DMS53 treated with DMSO at 0.1 percent for 48 hours (cell line): ENCODE results near the gene ANAPC10.
"Not testable (repeated sequence)": the region's sequence is repeated elsewhere in the genome, so short reads cannot be mapped to it uniquely, and the experiment has no call there.

Experiments used
- DNase-seq: peaks from one replicate; lab custom pipeline; 2025; ENCODE audit not compliant: unreplicated experiment; lab: John Stamatoyannopoulos, UW

The ANAPC10 gene, protein sequence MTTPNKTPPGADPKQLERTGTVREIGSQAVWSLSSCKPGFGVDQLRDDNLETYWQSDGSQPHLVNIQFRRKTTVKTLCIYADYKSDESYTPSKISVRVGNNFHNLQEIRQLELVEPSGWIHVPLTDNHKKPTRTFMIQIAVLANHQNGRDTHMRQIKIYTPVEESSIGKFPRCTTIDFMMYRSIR

GRCh38 chr4:145097821-145098674 lies at the start of gene ANAPC10, which contains the start of gene ABCE1:
Gene ANAPC10 (minus strand): TSS chr4:145098196. CDS start chr4:145096099, 2,097 bp downstream.
Gene ABCE1 (plus strand): TSS chr4:145098311. CDS start chr4:145104413, 6,102 bp downstream.
- peak; percentile 88 for DNase-seq

- DNase-seq, result not testable (repeated sequence)
Measured at GRCh38 chr4:145136219-145136618, 38.2 kb upstream of the ANAPC10 start.

DNA sequence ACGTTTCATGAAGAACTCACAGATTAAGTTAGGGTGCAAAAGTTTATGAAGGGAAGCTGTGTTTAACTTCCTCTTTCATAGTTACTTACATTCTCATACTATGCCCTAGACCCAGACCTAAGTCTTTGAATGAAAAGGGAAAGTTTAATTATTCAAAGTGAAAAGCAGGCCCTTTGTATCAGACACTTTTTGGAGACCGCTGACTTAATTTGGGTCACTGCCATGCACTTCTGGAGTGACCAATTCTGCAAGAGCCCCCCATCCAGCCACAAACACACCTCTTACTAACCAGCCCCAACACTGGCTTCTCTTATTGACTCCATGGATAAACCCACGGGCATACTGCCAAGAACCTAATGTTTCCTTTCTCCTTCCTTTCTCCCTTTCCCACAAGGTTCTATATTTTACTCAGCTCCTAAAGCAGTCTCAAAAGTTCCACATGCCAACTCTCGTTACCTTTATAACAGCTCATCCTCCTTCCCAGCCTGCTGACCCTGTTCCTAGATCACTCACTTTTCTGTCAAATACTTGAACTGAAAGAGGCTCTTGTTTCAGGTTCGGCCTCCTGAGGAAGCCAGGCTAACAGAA lies 34.6 kb upstream of the ANAPC10 start:
- no peak for DNase-seq

- DNase-seq, result no peak
Measured at GRCh38 chr4:145131848-145132247, 33.9 kb upstream of the ANAPC10 start.

DNA sequence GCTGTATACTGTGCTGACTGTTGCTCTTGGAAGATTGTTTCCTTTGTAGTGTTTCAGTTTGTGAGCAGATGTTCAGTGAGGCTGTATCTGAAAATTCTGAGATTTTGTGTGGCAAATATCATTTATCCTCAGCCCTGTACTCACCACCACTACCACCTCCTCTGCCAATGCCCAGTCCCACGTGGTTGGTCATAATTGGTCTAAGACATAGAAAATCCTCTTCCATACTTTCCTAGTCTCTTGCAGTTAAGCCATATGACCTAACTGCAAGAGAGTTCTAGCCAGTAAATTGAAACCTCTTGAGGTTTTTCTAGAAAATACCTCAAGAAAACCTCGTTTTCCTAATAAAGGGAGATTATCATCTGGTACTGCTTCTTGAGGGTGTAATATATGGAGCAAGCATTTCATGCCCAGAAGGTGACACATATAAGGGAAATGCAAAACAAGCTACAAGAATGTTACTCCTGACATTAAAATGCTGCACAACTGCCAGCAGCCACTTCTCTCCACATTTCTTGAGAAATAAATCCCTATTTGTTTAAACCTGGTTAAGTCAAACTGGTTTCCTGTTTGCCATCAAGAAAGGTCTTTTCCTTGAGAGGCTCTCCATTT lies 32.9 kb upstream of the ANAPC10 start:
- DNase-seq, result no peak

GRCh38 chr4:145130130-145130529 lies 32.1 kb upstream of the ANAPC10 start:
- no peak for DNase-seq

DNA sequence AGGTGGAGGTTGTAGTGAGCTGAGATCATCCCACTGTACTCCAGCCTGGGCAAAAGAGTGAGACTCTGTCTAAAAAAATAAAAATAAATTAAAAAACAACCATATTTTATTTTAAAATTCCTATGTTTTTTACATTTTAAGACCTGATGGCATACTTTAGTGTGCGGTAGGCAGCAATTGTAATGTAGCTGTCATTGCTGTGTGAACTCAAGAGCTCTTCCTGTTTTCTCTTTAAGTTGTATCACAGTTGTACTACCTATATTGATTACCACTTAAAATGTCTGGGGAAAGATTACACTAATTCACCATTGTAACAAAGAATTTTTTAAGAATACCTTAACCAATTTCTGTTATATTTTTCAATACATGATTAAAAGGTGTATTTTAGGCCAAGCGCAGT lies 27.4 kb upstream of the ANAPC10 start:
- no peak for DNase-seq

GRCh38 chr4:145108128-145108527 lies 10.1 kb upstream of the ANAPC10 start:
- DNase-seq, result no peak

DNA sequence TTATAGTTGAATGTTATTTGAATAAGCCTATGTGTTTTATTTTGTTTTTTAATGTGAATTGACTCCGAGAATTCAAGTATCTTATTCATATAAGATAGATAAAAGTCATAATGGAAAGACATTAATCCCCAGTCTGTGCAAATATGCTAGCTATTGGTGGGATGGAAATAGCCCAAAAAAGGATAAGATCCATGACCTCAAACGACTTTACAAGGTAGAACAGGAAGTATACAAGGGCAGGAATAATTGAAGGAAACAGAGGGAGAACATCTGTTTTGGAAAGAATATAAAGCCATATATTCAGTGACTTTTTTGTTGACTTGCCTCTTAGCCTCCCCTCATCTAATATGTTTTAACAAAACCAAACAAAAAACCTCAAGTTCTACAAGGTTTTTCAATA lies 9.1 kb upstream of the ANAPC10 start:
- DNase-seq, result peak; percentile 1

- DNase-seq, result no peak
Measured at GRCh38 chr4:145103496-145103895, 5.5 kb upstream of the ANAPC10 start.

- no peak for DNase-seq
Measured at GRCh38 chr4:145102619-145103018, 4.6 kb upstream of the ANAPC10 start.

DNA sequence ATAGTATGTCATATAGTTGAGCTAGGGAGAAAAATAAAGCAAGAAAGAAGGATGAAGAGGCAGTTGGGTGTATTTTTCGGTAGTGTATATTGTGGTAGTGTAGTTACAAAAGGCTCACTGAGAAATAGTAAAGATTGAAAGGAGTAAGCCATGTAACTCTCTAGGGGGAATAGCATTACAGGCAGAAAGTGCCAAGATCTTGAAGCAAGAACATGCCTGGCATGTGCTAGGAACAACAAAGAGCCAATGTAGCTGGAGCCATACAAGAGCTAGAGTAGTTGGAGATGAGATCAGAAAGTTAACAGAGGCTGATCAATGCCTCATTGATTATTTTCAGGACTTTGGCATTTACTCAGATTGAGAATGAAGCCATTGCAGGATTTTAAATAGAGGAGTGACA lies 3.1 kb upstream of the ANAPC10 start:
- DNase-seq, result no peak

DNA sequence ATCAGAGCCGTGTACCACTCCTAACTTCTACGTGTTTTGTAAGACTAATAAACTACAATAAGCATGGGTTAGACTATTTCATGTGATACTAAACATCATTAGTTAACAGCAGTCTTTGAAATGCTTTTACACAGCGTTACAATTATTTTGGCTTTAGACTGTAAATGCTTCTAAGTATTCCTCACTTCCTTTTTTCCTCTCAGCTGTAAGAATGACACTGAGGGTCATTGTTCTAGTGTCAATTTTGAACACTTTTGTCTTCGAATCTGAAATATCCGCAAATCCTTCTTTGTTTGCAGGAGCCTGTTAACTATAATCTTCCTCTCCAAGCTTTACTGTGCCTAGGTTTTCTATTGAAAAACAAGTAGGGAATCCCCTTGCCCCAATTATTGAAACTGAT lies 1.7 kb upstream of the ANAPC10 start:
- DNase-seq, result no peak

- peak; percentile 3 for DNase-seq
Measured at GRCh38 chr4:145098675-145099037, 660 bp upstream of the ANAPC10 start.

- DNase-seq, result peak; percentile 5
Measured at GRCh38 chr4:145097331-145097820, 620 bp downstream of the ANAPC10 start.

DNA sequence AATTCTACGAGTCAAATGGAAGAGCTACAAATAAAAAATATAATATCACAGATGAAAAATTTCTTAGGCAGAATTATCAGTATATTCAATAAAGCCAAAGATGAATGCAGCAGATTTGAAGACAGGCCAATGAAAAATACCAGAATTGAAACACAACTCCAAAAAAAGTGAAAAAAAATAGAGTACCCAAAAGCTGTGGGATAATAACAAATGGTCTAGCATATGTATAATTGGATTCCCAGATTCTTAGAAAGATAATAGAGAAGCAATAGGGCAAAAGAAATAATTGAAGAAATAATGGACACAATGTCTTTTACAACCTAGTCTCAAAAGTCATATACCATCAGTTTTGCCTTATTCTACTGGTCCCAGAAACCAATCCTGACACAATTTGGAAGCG lies 4.4 kb downstream of the ANAPC10 start:
- DNase-seq, result no peak

DNA sequence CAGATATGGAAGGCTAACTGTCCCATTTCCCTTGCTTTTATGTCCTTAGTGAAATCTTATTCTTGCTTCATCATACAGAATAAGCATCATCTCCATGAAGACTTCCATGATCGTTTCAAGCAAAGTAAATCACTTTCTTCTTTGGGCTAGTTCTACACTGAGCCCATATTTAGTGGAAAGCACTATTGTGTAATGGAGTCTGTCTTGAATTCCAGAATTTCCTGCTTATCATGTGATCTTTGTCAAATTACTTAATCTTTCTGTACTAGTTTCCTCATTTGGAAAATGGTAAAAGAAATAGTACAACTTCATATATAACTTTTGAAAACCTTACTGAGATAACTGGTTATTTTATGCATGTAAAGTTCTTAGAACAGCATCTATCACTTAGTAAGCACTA lies 7.6 kb downstream of the ANAPC10 start:
- DNase-seq, result no peak

DNA sequence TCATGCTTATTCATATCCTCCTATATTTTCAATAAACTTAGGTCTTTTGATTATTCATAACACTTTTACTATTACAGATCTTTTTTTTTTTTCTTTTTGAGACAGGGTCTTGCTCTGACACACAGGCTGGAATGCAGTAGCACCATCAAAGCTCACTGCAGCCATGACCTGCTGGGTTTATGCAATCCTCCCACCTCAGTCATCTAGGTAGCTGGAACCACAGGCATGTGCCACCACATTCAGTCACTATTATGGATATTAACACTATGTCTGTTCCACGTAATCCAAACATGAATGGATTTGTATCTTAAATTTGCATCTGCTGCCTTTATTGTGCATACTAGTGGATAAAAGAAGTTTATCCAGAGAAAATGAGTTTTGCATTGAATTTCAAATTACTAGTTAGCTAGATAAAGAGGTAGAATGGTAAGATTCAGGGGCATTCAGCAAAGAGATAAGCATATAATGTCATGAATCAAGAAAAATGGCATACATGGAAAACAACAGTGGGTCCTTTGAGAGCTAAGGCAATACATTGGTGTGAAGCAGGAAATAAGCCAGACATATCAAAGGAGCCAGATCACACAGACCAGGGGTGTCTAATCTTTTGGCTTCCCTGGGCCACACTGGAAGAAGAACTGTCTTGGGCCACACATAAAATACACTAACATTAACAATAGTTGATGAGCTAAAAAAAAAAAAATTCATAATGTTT lies 13.9 kb downstream of the ANAPC10 start:
- DNase-seq, result no peak

GRCh38 chr4:145081756-145082155 lies 16.2 kb downstream of the ANAPC10 start:
- no peak for DNase-seq

GRCh38 chr4:145076469-145076855 lies 21.5 kb downstream of the ANAPC10 start:
- no peak for DNase-seq
